ENCODE data around the gene PCDHA2. TPM values are rescaled to one million over a fixed set of nuclear protein-coding genes. Genes with fewer than 3 reads are reported as not detected.
"Not testable (repeated sequence)": the region's sequence is repeated elsewhere in the genome, so short reads cannot be mapped to it uniquely, and the experiment has no call there.

PCDHA2 gene
- polyA plus RNA-seq, 1 donor: 0.81 TPM

GRCh38 chr5:140821375-140822280 is 27.0 kb downstream of the PCDHA2 start, which contains the start of gene PCDHA5:
TSS of gene PCDHA5 (plus strand) at chr5:140821613.
- WGBS (ENCODE audit: insufficient coverage, low lambda C conversion rate): 35% methylated on average over 6 of the region's 39 CpGs
- DNase-seq: no peak
- H3K9me3 ChIP-seq (ENCODE audit: control insufficient read depth, low read depth, low read length): peaks cover 25% of the 10 kb centered on the region
- H3K36me3 ChIP-seq (ENCODE audit: control insufficient read depth, insufficient read depth, low read length): no peaks in the 10 kb centered on the region
- no peak within 1 kb of the TSS for H3K4me3 ChIP-seq (ENCODE audit: low read length)
- no peaks in the 10 kb centered on the region for H3K4me1 ChIP-seq (ENCODE audit: control insufficient read depth, insufficient read depth, low read length)
- no peak within 1 kb of the TSS for H3K27ac ChIP-seq (ENCODE audit: low read length)
- H3K27me3 ChIP-seq (ENCODE audit: control insufficient read depth, insufficient read depth, low read length): no peaks in the 10 kb centered on the region

DNA sequence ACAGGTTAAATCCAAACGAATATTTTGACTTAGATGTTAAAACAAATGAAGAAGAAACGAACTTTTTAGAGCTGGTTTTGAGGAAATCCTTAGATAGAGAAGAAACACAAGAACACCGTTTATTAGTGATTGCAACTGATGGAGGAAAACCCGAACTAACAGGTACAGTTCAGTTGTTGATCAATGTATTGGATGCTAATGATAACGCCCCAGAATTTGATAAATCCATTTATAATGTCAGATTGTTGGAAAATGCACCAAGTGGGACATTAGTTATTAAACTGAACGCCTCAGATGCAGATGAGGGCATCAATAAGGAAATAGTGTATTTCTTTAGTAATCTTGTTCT is 27.6 kb downstream of the PCDHA2 start:
- Histone ChIP-seq H3K27ac (ENCODE audit: low read length) (no peak overlapping the region), H3K27me3 (ENCODE audit: control insufficient read depth, insufficient read depth, low read length) (no peaks in the 10 kb centered on the region), H3K4me3 (ENCODE audit: low read length) (no peak overlapping the region), H3K36me3 (ENCODE audit: control insufficient read depth, insufficient read depth, low read length) (no peaks in the 10 kb centered on the region), H3K4me1 (ENCODE audit: control insufficient read depth, insufficient read depth, low read length) (no peaks in the 10 kb centered on the region), H3K9me3 (ENCODE audit: control insufficient read depth, low read depth, low read length) (peaks cover 25% of the 10 kb centered on the region)
- WGBS (ENCODE audit: insufficient coverage, low lambda C conversion rate): 31% methylated on average over 5 of the region's 6 CpGs
- DNase-seq: no peak

DNA sequence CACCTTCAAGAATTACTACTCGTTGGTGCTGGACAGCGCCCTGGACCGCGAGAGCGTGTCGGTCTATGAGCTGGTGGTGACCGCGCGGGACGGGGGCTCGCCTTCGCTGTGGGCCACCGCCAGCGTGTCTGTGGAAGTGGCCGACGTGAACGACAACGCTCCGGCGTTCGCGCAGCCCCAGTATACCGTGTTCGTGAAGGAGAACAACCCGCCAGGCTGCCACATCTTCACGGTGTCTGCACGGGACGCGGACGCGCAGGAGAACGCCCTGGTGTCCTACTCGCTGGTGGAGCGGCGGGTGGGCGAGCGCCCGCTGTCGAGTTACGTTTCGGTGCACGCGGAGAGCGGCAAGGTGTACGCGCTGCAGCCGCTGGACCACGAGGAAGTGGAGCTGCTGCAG is 28.3 kb downstream of the PCDHA2 start:
- no CpG with 5 or more reads among the region's 48 CpGs for WGBS (ENCODE audit: insufficient coverage, low lambda C conversion rate)
- not testable (repeated sequence) for H3K27me3 ChIP-seq (ENCODE audit: control insufficient read depth, insufficient read depth, low read length)

GRCh38 chr5:140823475-140823874 is 28.8 kb downstream of the PCDHA2 start:
- DNase-seq: no peak
- WGBS (ENCODE audit: insufficient coverage, low lambda C conversion rate): no CpG with 5 or more reads among the region's 38 CpGs
- no peaks in the 10 kb centered on the region for H3K36me3 ChIP-seq (ENCODE audit: control insufficient read depth, insufficient read depth, low read length)
- peaks cover 30% of the 10 kb centered on the region for H3K9me3 ChIP-seq (ENCODE audit: control insufficient read depth, low read depth, low read length)
- H3K4me1 ChIP-seq (ENCODE audit: control insufficient read depth, insufficient read depth, low read length): no peaks in the 10 kb centered on the region
- H3K4me3 ChIP-seq (ENCODE audit: low read length): no peak overlapping the region
- peaks cover 3% of the 10 kb centered on the region for H3K27me3 ChIP-seq (ENCODE audit: control insufficient read depth, insufficient read depth, low read length)
- no peak overlapping the region for H3K27ac ChIP-seq (ENCODE audit: low read length)

More for the DNA sequence above, 28.3 kb downstream of the PCDHA2 start:
- DNase-seq; H3K27ac ChIP-seq (ENCODE audit: low read length); H3K4me1 ChIP-seq (ENCODE audit: control insufficient read depth, insufficient read depth, low read length); H3K36me3 ChIP-seq (ENCODE audit: control insufficient read depth, insufficient read depth, low read length); H3K4me3 ChIP-seq (ENCODE audit: low read length): not testable (repeated sequence)
- H3K9me3 ChIP-seq (ENCODE audit: control insufficient read depth, low read depth, low read length): peaks cover 26% of the 10 kb centered on the region

- DNase-seq: no peak
- peaks cover 3% of the 10 kb centered on the region for H3K27me3 ChIP-seq (ENCODE audit: control insufficient read depth, insufficient read depth, low read length)
- peaks cover 36% of the 10 kb centered on the region for H3K9me3 ChIP-seq (ENCODE audit: control insufficient read depth, low read depth, low read length)
- H3K27ac ChIP-seq (ENCODE audit: low read length): no peak within 1 kb of the TSS
- no peak within 1 kb of the TSS for H3K4me3 ChIP-seq (ENCODE audit: low read length)
- WGBS (ENCODE audit: insufficient coverage, low lambda C conversion rate): 10% methylated on average over 3 of the region's 27 CpGs
- no peaks in the 10 kb centered on the region for H3K4me1 ChIP-seq (ENCODE audit: control insufficient read depth, insufficient read depth, low read length)
- no peaks in the 10 kb centered on the region for H3K36me3 ChIP-seq (ENCODE audit: control insufficient read depth, insufficient read depth, low read length)
These were observed 33.2 kb downstream of the PCDHA2 start, which contains the start of gene PCDHA6 for GRCh38 chr5:140827704-140828361. TSS of gene PCDHA6 (plus strand) at chr5:140827960. CDS start at chr5:140828092, 132 bp downstream.

GRCh38 chr5:140828362-140828737 is 33.7 kb downstream of the PCDHA2 start:
- peaks cover 31% of the 10 kb centered on the region for H3K9me3 ChIP-seq (ENCODE audit: control insufficient read depth, low read depth, low read length)
- no peak for DNase-seq

GRCh38 chr5:140829511-140830501 is 35.2 kb downstream of the PCDHA2 start:
- not testable (repeated sequence) for H3K4me3 ChIP-seq (ENCODE audit: low read length); H3K27ac ChIP-seq (ENCODE audit: low read length); H3K27me3 ChIP-seq (ENCODE audit: control insufficient read depth, insufficient read depth, low read length); H3K36me3 ChIP-seq (ENCODE audit: control insufficient read depth, insufficient read depth, low read length); H3K4me1 ChIP-seq (ENCODE audit: control insufficient read depth, insufficient read depth, low read length)
- peaks cover 25% of the 10 kb centered on the region for H3K9me3 ChIP-seq (ENCODE audit: control insufficient read depth, low read depth, low read length)
- DNase-seq: peak in 1 of 2 donors; percentile 3
- WGBS (ENCODE audit: insufficient coverage, low lambda C conversion rate): no CpG with 5 or more reads among the region's 106 CpGs

More at GRCh38 chr5:140828362-140828737, 33.7 kb downstream of the PCDHA2 start:
- Histone ChIP-seq H3K27me3 (ENCODE audit: control insufficient read depth, insufficient read depth, low read length) (peaks cover 3% of the 10 kb centered on the region), H3K4me1 (ENCODE audit: control insufficient read depth, insufficient read depth, low read length) (no peaks in the 10 kb centered on the region), H3K4me3 (ENCODE audit: low read length) (no peak overlapping the region), H3K36me3 (ENCODE audit: control insufficient read depth, insufficient read depth, low read length) (no peaks in the 10 kb centered on the region), H3K27ac (ENCODE audit: low read length) (no peak overlapping the region)
- no CpG with 5 or more reads among the region's 18 CpGs for WGBS (ENCODE audit: insufficient coverage, low lambda C conversion rate)

DNA sequence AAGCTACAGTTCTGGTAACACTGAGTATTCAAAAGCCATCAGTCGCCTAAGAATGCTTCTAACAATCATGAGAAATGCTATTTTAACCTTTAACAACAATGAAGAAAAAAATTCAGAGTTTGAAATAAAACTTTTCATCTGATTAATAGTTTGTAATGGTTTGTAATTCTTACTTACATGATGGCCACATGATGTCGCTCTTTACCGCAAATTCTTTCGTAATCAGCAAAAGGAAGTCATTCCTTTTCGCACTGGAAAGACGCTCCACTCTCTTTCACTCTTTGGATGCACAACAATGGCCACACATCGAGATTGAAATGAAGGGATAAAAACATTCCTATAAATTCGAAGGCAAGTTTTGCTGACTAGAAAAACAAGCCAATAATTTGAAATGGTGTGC is 39.3 kb downstream of the PCDHA2 start, which contains the start of gene PCDHA7:
TSS of gene PCDHA7 (plus strand) at position 277 of the 400 bp plus-strand sequence. CDS start at position 392, 115 bp downstream.
- Histone ChIP-seq H3K36me3 (ENCODE audit: control insufficient read depth, insufficient read depth, low read length) (no peaks in the 10 kb centered on the region), H3K27me3 (ENCODE audit: control insufficient read depth, insufficient read depth, low read length) (peaks cover 3% of the 10 kb centered on the region), H3K9me3 (ENCODE audit: control insufficient read depth, low read depth, low read length) (peaks cover 32% of the 10 kb centered on the region), H3K4me3 (ENCODE audit: low read length) (no peak within 1 kb of the TSS), H3K27ac (ENCODE audit: low read length) (no peak within 1 kb of the TSS), H3K4me1 (ENCODE audit: control insufficient read depth, insufficient read depth, low read length) (no peaks in the 10 kb centered on the region)
- no peak for DNase-seq
- WGBS (ENCODE audit: insufficient coverage, low lambda C conversion rate): 12% methylated on average over 3 of the region's 8 CpGs

DNA sequence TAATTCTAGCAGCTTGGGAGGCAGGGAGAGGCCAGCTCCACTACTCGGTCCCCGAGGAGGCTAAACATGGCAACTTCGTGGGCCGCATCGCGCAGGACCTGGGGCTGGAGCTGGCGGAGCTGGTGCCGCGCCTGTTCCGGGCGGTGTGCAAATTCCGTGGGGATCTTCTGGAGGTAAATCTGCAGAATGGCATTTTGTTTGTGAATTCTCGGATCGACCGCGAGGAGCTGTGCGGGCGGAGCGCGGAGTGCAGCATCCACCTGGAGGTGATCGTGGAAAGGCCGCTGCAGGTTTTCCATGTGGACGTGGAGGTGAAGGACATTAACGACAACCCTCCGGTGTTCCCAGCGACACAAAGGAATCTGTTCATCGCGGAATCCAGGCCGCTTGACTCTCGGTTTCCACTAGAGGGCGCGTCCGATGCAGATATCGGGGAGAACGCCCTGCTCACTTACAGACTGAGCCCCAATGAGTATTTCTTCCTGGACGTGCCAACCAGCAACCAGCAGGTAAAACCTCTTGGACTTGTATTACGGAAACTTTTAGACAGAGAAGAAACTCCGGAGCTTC is 39.9 kb downstream of the PCDHA2 start:
- H3K4me3 ChIP-seq (ENCODE audit: low read length); H3K4me1 ChIP-seq (ENCODE audit: control insufficient read depth, insufficient read depth, low read length); H3K27ac ChIP-seq (ENCODE audit: low read length); H3K27me3 ChIP-seq (ENCODE audit: control insufficient read depth, insufficient read depth, low read length); H3K36me3 ChIP-seq (ENCODE audit: control insufficient read depth, insufficient read depth, low read length); DNase-seq: not testable (repeated sequence)
- WGBS (ENCODE audit: insufficient coverage, low lambda C conversion rate): no CpG with 5 or more reads among the region's 38 CpGs
- peaks cover 26% of the 10 kb centered on the region for H3K9me3 ChIP-seq (ENCODE audit: control insufficient read depth, low read depth, low read length)
